WTC11 (cell line): ENCODE data around the gene SH3YL1. TPM values are rescaled to one million over a fixed set of nuclear protein-coding genes. Genes with fewer than 3 reads are reported as not detected.
A peak's percentile ranks its signal among the peaks of the same experiment; 100 is the strongest.

Source experiments
- ATAC-seq: fragments of 200-7000 bp; cut with Tn5 transposase; 2 replicates; pipeline ENCODE4 v1.10.0; 2021; ENCODE audit warnings: mild to moderate bottlenecking, moderate library complexity
- CTCF ChIA-PET: fragments of 300-600 bp; sonication (Branson Sonifier 250); formaldehyde crosslinking; loops from one replicate; lab custom pipeline; 2021; ENCODE audit warnings: antibody characterized with exemption; lab: Charles Lee
- POLR2A ChIA-PET: fragments of 350-600 bp; sonication (Branson Sonifier 250); formaldehyde crosslinking; loops from one replicate; lab custom pipeline; 2021; ENCODE audit warnings: antibody characterized with exemption; lab: Charles Lee
- DNase-seq: peaks from one replicate; pipeline ENCODE4 v3.0.0; 2021; ENCODE audit warnings: low spot score
- H3K27ac Mint-ChIP-seq: 2 replicates; pipeline ENCODE4 v1.8.0; 2021; ENCODE audit warnings: mixed read lengths
- H3K27me3 Mint-ChIP-seq: 2 replicates; pipeline ENCODE4 v1.8.0; 2021; ENCODE audit warnings: low read depth, mild to moderate bottlenecking, moderate library complexity, mixed read lengths
- H3K36me3 Mint-ChIP-seq: 2 replicates; pipeline ENCODE4 v1.8.0; 2021; ENCODE audit warnings: mixed read lengths
- H3K4me1 Mint-ChIP-seq: 2 replicates; pipeline ENCODE4 v1.8.0; 2022; ENCODE audit warnings: mixed read lengths
- H3K4me3 Mint-ChIP-seq: 2 replicates; pipeline ENCODE4 v1.8.0; 2021; ENCODE audit warnings: mild to moderate bottlenecking, moderate library complexity, mixed read lengths
- H3K9me3 Mint-ChIP-seq: 2 replicates; pipeline ENCODE4 v1.8.0; 2021; ENCODE audit warnings: mixed read lengths
- ESRRA ChIP-seq: sonication (generic); formaldehyde crosslinking; IDR thresholded peaks from 2 replicates; pipeline ENCODE4 v1.8.1; 2022; ENCODE audit warnings: mild to moderate bottlenecking, missing genetic modification reagents, borderline replicate concordance
- FOXP1 ChIP-seq: sonication (generic); formaldehyde crosslinking; IDR thresholded peaks from 2 replicates; pipeline ENCODE4 v1.8.0; 2022; ENCODE audit warnings: missing genetic modification reagents, mild to moderate bottlenecking, moderate library complexity, borderline replicate concordance
- GTF2I ChIP-seq: fragments of 250-450 bp; sonication (Bioruptor Pico); conservative IDR thresholded peaks from 2 replicates; pipeline ENCODE4 v1.4.0; 2021; ENCODE audit warnings: mild to moderate bottlenecking
- MYBL2 ChIP-seq: sonication (generic); formaldehyde crosslinking; IDR thresholded peaks from 2 replicates; pipeline ENCODE4 v1.8.1; 2023; ENCODE audit warnings: mild to moderate bottlenecking, moderate library complexity, missing genetic modification reagents
- NFYB ChIP-seq: sonication (generic); formaldehyde crosslinking; conservative IDR thresholded peaks from 2 replicates; pipeline ENCODE4 v1.8.0; 2022; ENCODE audit warnings: low read depth, missing genetic modification reagents
- NR3C1 ChIP-seq: sonication (generic); formaldehyde crosslinking; conservative IDR thresholded peaks from 2 replicates; pipeline ENCODE4 v1.8.1; 2023; ENCODE audit warnings: low read depth, mild to moderate bottlenecking, missing genetic modification reagents
- SMAD4 ChIP-seq: sonication (generic); formaldehyde crosslinking; IDR thresholded peaks from 2 replicates; pipeline ENCODE4 v1.8.0; 2022; ENCODE audit warnings: mild to moderate bottlenecking, missing genetic modification reagents
- ZBTB21 ChIP-seq: sonication (generic); formaldehyde crosslinking; IDR thresholded peaks from 2 replicates; pipeline ENCODE4 v1.8.1; 2023; ENCODE audit warnings: mild to moderate bottlenecking, missing genetic modification reagents, borderline replicate concordance
- total RNA-seq: library from RNA; stranded (reverse); gene quantifications from 3 replicates; pipeline ENCODE4 v1.2.3, GENCODE V29; 2021
- TF ChIP-seq, protein P1 (sequence below): sonication (generic); formaldehyde crosslinking; IDR thresholded peaks from 2 replicates; pipeline ENCODE4 v1.8.0; 2023; ENCODE audit warnings: mild to moderate bottlenecking, missing genetic modification reagents
- TF ChIP-seq, protein P2 (sequence below): fragments of 250-450 bp; sonication (Bioruptor Pico); conservative IDR thresholded peaks from 2 replicates; pipeline ENCODE4 v1.9.0; 2021; ENCODE audit warnings: mild to moderate bottlenecking
- TF ChIP-seq, protein P3 (sequence below): fragments of 250-450 bp; sonication (Bioruptor Pico); IDR thresholded peaks from 2 replicates; pipeline ENCODE4 v1.9.0; 2021; ENCODE audit warnings: mild to moderate bottlenecking
- TF ChIP-seq, protein P4 (sequence below): sonication (generic); formaldehyde crosslinking; IDR thresholded peaks from 2 replicates; pipeline ENCODE4 v1.8.1; 2022; ENCODE audit warnings: missing genetic modification reagents, borderline replicate concordance
- TF ChIP-seq, protein P5 (sequence below): sonication (generic); formaldehyde crosslinking; IDR thresholded peaks from 2 replicates; pipeline ENCODE4 v1.8.1; 2023; ENCODE audit warnings: mild to moderate bottlenecking, missing genetic modification reagents, moderate library complexity
- TF ChIP-seq, protein P6 (sequence below): fragments of 250-450 bp; sonication (Bioruptor Pico); IDR thresholded peaks from 2 replicates; pipeline ENCODE4 v1.9.0; 2021; ENCODE audit warnings: mild to moderate bottlenecking
- TF ChIP-seq, protein P7 (sequence below): sonication (generic); formaldehyde crosslinking; IDR thresholded peaks from 2 replicates; pipeline ENCODE4 v1.8.1; 2022; ENCODE audit warnings: mild to moderate bottlenecking, moderate library complexity, missing genetic modification reagents
- TF ChIP-seq, protein P8 (sequence below): sonication (generic); formaldehyde crosslinking; IDR thresholded peaks from 2 replicates; pipeline ENCODE4 v1.8.1; 2022; ENCODE audit warnings: mild to moderate bottlenecking, missing genetic modification reagents, moderate library complexity, borderline replicate concordance
- TF ChIP-seq, protein P9 (sequence below): sonication (generic); formaldehyde crosslinking; conservative IDR thresholded peaks from 2 replicates; pipeline ENCODE4 v1.8.1; 2022; ENCODE audit warnings: mild to moderate bottlenecking, missing genetic modification reagents

Gene SH3YL1
- total RNA-seq, 1 experiment from 2014 or later = 26.4 TPM

DNA sequence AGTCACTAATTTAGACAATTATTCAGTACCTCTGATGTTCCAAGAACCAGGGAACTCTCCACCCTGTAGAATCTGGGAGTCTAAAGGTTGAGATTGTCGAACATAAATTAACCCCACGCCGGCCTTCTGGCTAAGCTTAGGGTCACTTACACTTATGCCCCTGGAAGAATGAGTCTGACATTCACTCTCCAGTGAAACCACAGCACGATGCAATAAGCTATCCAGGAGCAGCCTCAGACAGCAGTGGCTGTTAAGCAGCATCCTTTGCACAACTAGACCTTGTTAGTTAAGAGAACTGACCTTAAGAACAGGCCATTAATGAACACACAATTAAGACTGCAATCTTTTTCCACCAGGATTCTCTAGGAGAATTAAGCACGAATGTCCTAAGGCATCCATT lies 25.0 kb downstream of the SH3YL1 start:
- 0 out of 2 replicates have a peak overlapping the region, but pooled peaks have one; percentile 39 for H3K27ac Mint-ChIP-seq
- peaks cover 29% of the 10 kb centered on the region for H3K36me3 Mint-ChIP-seq
- no peak overlapping the region for H3K4me3 Mint-ChIP-seq
- ChIA-PET CTCF (interaction anchor here (1.3 to 2.7 kb wide), 2 partner anchors 8 to 52 kb away, joined by 3 to 16 read pairs; no protein-coding TSS in a partner anchor), POLR2A (no interaction called here)
- no peak for DNase-seq
- peaks cover 18% of the 10 kb centered on the region for H3K4me1 Mint-ChIP-seq
- no peak for ATAC-seq
- peaks cover 9% of the 10 kb centered on the region for H3K9me3 Mint-ChIP-seq
- no peak for TF ChIP-seq NR3C1 (CRISPR knock-in tag)
- TF ChIP-seq, protein P1, sequence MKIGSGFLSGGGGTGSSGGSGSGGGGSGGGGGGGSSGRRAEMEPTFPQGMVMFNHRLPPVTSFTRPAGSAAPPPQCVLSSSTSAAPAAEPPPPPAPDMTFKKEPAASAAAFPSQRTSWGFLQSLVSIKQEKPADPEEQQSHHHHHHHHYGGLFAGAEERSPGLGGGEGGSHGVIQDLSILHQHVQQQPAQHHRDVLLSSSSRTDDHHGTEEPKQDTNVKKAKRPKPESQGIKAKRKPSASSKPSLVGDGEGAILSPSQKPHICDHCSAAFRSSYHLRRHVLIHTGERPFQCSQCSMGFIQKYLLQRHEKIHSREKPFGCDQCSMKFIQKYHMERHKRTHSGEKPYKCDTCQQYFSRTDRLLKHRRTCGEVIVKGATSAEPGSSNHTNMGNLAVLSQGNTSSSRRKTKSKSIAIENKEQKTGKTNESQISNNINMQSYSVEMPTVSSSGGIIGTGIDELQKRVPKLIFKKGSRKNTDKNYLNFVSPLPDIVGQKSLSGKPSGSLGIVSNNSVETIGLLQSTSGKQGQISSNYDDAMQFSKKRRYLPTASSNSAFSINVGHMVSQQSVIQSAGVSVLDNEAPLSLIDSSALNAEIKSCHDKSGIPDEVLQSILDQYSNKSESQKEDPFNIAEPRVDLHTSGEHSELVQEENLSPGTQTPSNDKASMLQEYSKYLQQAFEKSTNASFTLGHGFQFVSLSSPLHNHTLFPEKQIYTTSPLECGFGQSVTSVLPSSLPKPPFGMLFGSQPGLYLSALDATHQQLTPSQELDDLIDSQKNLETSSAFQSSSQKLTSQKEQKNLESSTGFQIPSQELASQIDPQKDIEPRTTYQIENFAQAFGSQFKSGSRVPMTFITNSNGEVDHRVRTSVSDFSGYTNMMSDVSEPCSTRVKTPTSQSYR (CRISPR knock-in tag) = no peak
- TF ChIP-seq, protein P2, sequence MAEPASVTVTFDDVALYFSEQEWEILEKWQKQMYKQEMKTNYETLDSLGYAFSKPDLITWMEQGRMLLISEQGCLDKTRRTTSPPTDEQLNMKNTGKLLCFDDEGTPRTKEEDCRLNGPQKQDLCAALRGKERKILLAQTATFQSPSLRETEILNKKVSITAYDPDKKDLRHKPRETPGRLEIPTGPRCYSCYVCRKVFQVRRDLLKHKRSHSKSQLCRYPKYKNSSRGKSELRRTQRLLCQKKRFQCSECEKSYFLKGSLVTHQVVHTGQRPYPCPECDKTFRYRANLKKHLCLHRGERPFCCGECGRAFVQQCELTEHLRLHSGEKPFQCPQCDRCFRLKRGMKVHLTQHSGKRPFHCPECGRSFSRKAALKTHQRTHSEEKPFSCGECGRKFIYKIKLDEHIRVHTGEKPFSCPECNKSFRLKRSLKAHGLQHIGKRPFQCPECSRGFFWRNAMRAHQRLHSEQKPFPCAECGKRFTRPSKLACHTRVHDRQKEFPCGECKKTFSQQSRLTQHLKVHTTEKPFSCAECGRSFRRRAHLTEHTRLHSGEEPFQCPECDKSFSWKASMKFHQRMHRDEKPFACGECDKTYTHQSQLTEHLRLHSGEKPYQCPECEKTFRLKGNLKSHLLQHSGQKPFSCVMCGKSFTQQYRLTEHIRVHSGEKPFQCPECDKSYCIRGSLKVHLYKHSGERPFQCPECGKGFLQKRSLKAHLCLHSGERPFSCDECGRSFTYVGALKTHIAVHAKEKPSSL (CRISPR knock-in tag) = no peak
- TF ChIP-seq, protein P3, sequence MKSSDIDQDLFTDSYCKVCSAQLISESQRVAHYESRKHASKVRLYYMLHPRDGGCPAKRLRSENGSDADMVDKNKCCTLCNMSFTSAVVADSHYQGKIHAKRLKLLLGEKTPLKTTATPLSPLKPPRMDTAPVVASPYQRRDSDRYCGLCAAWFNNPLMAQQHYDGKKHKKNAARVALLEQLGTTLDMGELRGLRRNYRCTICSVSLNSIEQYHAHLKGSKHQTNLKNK (CRISPR knock-in tag) = no peak
- no peak for TF ChIP-seq ZBTB21 (CRISPR knock-in tag)
- TF ChIP-seq, protein P4, sequence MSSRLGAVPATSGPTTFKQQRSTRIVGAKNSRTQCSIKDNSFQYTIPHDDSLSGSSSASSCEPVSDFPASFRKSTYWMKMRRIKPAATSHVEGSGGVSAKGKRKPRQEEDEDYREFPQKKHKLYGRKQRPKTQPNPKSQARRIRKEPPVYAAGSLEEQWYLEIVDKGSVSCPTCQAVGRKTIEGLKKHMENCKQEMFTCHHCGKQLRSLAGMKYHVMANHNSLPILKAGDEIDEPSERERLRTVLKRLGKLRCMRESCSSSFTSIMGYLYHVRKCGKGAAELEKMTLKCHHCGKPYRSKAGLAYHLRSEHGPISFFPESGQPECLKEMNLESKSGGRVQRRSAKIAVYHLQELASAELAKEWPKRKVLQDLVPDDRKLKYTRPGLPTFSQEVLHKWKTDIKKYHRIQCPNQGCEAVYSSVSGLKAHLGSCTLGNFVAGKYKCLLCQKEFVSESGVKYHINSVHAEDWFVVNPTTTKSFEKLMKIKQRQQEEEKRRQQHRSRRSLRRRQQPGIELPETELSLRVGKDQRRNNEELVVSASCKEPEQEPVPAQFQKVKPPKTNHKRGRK (CRISPR knock-in tag) = no peak
- no peak for TF ChIP-seq SMAD4 (CRISPR knock-in tag)
- no peak for TF ChIP-seq GTF2I
- TF ChIP-seq, protein P5, sequence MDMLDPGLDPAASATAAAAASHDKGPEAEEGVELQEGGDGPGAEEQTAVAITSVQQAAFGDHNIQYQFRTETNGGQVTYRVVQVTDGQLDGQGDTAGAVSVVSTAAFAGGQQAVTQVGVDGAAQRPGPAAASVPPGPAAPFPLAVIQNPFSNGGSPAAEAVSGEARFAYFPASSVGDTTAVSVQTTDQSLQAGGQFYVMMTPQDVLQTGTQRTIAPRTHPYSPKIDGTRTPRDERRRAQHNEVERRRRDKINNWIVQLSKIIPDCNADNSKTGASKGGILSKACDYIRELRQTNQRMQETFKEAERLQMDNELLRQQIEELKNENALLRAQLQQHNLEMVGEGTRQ (CRISPR knock-in tag) = no peak
- TF ChIP-seq, protein P6, sequence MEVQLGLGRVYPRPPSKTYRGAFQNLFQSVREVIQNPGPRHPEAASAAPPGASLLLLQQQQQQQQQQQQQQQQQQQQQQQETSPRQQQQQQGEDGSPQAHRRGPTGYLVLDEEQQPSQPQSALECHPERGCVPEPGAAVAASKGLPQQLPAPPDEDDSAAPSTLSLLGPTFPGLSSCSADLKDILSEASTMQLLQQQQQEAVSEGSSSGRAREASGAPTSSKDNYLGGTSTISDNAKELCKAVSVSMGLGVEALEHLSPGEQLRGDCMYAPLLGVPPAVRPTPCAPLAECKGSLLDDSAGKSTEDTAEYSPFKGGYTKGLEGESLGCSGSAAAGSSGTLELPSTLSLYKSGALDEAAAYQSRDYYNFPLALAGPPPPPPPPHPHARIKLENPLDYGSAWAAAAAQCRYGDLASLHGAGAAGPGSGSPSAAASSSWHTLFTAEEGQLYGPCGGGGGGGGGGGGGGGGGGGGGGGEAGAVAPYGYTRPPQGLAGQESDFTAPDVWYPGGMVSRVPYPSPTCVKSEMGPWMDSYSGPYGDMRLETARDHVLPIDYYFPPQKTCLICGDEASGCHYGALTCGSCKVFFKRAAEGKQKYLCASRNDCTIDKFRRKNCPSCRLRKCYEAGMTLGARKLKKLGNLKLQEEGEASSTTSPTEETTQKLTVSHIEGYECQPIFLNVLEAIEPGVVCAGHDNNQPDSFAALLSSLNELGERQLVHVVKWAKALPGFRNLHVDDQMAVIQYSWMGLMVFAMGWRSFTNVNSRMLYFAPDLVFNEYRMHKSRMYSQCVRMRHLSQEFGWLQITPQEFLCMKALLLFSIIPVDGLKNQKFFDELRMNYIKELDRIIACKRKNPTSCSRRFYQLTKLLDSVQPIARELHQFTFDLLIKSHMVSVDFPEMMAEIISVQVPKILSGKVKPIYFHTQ = no peak
- no peak for TF ChIP-seq NFYB (CRISPR knock-in tag)
- no peaks in the 10 kb centered on the region for H3K27me3 Mint-ChIP-seq

DNA sequence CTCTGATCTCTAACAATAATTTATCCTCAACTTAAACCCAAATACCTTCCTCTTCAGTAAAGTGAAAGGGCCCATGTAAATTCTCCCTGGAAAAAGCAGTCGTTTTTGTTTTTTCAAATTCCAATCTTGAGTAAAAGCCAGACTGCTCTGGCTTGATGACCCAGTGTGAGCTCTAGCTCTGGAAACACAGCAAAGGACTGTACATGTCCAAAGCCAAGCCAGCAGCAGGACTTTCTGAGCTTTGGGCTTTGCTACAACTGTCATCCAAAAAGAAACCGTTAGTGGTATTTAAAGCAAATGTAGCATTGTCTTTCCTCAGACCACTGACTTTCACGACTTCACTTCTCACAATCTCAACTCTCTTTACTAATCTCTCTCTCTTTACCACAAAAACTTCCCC lies 25.4 kb downstream of the SH3YL1 start:
- no peak for ATAC-seq
- H3K4me1 Mint-ChIP-seq = peaks cover 22% of the 10 kb centered on the region
- TF ChIP-seq FOXP1 (CRISPR knock-in tag) = no peak
- TF ChIP-seq, protein P7, sequence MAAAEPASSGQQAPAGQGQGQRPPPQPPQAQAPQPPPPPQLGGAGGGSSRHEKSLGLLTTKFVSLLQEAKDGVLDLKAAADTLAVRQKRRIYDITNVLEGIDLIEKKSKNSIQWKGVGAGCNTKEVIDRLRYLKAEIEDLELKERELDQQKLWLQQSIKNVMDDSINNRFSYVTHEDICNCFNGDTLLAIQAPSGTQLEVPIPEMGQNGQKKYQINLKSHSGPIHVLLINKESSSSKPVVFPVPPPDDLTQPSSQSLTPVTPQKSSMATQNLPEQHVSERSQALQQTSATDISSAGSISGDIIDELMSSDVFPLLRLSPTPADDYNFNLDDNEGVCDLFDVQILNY (CRISPR knock-in tag) = no peak
- TF ChIP-seq, protein P1 (CRISPR knock-in tag) = no peak
- TF ChIP-seq MYBL2 (CRISPR knock-in tag) = no peak
- TF ChIP-seq, protein P8, sequence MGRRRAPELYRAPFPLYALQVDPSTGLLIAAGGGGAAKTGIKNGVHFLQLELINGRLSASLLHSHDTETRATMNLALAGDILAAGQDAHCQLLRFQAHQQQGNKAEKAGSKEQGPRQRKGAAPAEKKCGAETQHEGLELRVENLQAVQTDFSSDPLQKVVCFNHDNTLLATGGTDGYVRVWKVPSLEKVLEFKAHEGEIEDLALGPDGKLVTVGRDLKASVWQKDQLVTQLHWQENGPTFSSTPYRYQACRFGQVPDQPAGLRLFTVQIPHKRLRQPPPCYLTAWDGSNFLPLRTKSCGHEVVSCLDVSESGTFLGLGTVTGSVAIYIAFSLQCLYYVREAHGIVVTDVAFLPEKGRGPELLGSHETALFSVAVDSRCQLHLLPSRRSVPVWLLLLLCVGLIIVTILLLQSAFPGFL (CRISPR knock-in tag) = no peak
- TF ChIP-seq, protein P9, sequence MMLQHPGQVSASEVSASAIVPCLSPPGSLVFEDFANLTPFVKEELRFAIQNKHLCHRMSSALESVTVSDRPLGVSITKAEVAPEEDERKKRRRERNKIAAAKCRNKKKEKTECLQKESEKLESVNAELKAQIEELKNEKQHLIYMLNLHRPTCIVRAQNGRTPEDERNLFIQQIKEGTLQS (CRISPR knock-in tag) = no peak
- TF ChIP-seq ESRRA (CRISPR knock-in tag) = no peak

More for the DNA sequence above, 25.4 kb downstream of the SH3YL1 start:
- ChIA-PET CTCF (interaction anchor here (2.7 kb wide), 1 partner anchor 8 kb away, joined by 16 read pairs; no protein-coding TSS in a partner anchor), POLR2A (no interaction called here)
- Mint-ChIP-seq H3K27ac (0 out of 2 replicates have a peak overlapping the region, but pooled peaks have one; percentile 39), H3K9me3 (peaks cover 9% of the 10 kb centered on the region), H3K27me3 (no peaks in the 10 kb centered on the region), H3K4me3 (no peak overlapping the region), H3K36me3 (peaks cover 26% of the 10 kb centered on the region)
- DNase-seq = no peak
